HL-60 (cell line): ENCODE data around the gene C11orf97.

Experiments used
- CTCF ChIP-seq: IDR thresholded peaks from one replicate; pipeline ENCODE4 v1.5.1; 2011; ENCODE audit warnings: low read length, control low read depth, inconsistent platforms; ENCODE audit not compliant: insufficient read depth
- GABPA ChIP-seq: IDR thresholded peaks from 2 replicates; pipeline ENCODE4 v1.6.1; 2012; ENCODE audit warnings: low read depth
- POLR2AphosphoS5 ChIP-seq: IDR thresholded peaks from 2 replicates; pipeline ENCODE4 v1.6.1; 2012; ENCODE audit warnings: low read depth
- REST ChIP-seq: IDR thresholded peaks from 2 replicates; pipeline ENCODE4 v1.6.1; 2012; ENCODE audit warnings: low read depth; ENCODE audit not compliant: insufficient replicate concordance

GRCh38 chr11:94563848-94564467, 51.7 kb downstream of the C11orf97 start:
- TF ChIP-seq CTCF (no peak), REST (no peak), GABPA (no peak), POLR2AphosphoS5 (no peak)
